Naive B cell (primary cell): ENCODE data around the gene RIMBP2. TPM values are rescaled to one million over a fixed set of nuclear protein-coding genes. Genes with fewer than 3 reads are reported as not detected.

Experiments
- ATAC-seq, 2 donors: fragments of 150-1000 bp; cut with Tn5 transposase; 2 replicates each; pipeline ENCODE4 v1.10.0; 2021; ENCODE audit warnings: low read depth in 2 of 2, mild to moderate bottlenecking in 2 of 2, moderate library complexity in 2 of 2
- DNase-seq: peaks from one replicate; pipeline ENCODE4 v3.0.0; 2022
- H3K27ac Mint-ChIP-seq, 6 donors: one replicate each; pipeline ENCODE4 v1.8.0; 2020 to 2022; ENCODE audit warnings: mild to moderate bottlenecking in 6 of 6, mixed read lengths in 6 of 6, moderate library complexity in 5 of 6, inconsistent platforms in 2 of 6
- H3K27me3 Mint-ChIP-seq, 3 donors: one replicate each; pipeline ENCODE4 v1.8.0; 2021 to 2022; ENCODE audit warnings: mixed read lengths in 3 of 3, mild to moderate bottlenecking in 1 of 3
- H3K36me3 Mint-ChIP-seq, 2 donors: one replicate each; pipeline ENCODE4 v1.8.0; 2020 to 2022; ENCODE audit warnings: mixed read lengths in 2 of 2, inconsistent platforms in 1 of 2, mild to moderate bottlenecking in 1 of 2
- H3K4me1 Mint-ChIP-seq, 3 donors: one replicate each; pipeline ENCODE4 v1.8.0; 2020 to 2022; ENCODE audit warnings: mixed read lengths in 3 of 3, inconsistent platforms in 1 of 3, mild to moderate bottlenecking in 1 of 3, moderate library complexity in 1 of 3
- H3K4me3 Mint-ChIP-seq, 8 donors: one replicate each; pipeline ENCODE4 v1.8.0; 2020 to 2022; ENCODE audit warnings: mild to moderate bottlenecking in 8 of 8, mixed read lengths in 8 of 8, moderate library complexity in 8 of 8, inconsistent platforms in 2 of 8
- H3K9me3 Mint-ChIP-seq, 7 donors: one replicate each; pipeline ENCODE4 v1.8.0; 2020 to 2022; ENCODE audit warnings: mixed read lengths in 7 of 7, mild to moderate bottlenecking in 5 of 7, inconsistent platforms in 2 of 7, moderate library complexity in 1 of 7
- polyA plus RNA-seq, 6 donors: library from polyadenylated mRNA; unstranded; fragments of 300-500 nt; fragmentation: Illumina TruSeq; gene quantifications; one replicate each; pipeline ENCODE4 v1.2.3, GENCODE V29; 2021; ENCODE audit warnings: low read depth in 6 of 6

RIMBP2 gene
- polyA plus RNA-seq, 6 donors from 2014 or later, result 0.04 TPM; not detected in 5

DNA sequence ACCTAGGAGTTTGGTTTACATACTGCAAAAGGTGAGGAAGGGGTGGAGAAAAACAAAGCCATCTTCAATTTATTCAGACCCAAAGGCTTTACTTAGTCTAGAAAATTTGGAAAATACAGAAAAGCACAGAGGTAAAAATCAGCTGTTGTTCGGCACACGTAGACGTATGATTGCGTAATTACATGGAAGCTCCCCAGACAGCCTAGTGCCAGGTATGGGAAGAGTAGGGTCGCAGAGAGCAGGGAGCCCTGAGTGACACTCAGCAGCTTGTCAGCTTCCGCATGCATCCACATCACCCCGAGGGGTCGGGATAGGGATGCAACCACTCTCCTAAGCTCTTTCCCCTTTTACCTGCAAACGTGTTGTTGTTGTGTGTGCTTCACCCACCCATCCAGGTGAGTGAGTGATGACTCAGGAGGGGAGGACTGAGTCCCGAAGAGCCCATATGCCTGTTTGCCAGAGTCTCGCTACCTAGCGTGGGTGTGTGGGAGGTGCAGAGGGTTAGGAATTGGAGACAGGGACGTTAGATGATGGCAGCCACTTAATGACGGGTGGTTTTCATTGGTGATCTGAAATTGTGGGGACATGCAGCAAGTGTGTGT is 358.3 kb downstream of the RIMBP2 start:
- Mint-ChIP-seq H3K27me3 (peaks cover 4 to 18% (median 5%) of the 10 kb centered on the region in 3 donors), H3K4me3 (no peak overlapping the region), H3K4me1 (no peaks in the 10 kb centered on the region), H3K27ac (no peak overlapping the region), H3K9me3 (peaks cover 0 to 2% (median 0%) of the 10 kb centered on the region in 7 donors), H3K36me3 (no peaks in the 10 kb centered on the region)
- no peak for ATAC-seq
- DNase-seq, result no peak

DNA sequence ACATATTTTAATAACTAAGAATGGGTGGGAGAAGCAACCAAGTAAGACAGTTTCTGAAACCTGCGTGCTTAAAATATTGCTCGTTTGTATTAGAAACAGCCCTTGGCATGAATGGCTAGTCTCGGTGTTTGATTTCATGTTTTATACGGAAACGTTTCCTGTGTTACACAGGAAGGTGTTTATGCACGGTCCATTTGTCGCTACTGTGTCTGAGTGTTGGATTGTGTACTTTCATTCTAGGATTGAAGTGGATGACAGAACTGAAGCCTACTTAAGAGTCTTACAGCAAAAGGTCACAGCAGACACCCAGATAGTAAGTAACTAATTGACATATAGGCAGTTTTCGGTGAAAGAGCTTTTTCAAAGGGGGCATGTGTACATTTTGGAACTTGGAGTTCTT is 358.9 kb downstream of the RIMBP2 start:
- no peak overlapping the region for H3K4me3 Mint-ChIP-seq

DNA sequence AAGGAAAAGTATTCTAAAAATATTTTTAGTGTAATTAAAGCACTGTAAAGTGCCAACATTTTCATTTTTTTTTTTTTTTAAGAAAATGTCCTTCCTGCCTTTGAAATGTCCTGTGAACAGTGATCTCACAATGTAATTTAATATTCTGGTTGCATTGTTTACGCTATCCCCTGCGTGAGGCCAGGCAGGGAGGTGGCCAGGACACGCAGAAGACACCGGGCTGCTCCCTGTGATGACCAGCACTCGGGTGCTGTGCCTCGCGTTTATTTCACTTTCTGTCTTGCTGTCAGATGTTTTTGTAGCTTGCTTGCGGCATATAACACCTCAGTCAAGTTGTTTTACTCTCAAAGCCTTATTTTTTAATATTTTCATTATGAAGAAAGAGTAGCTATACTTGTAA is 359.9 kb downstream of the RIMBP2 start:
- Mint-ChIP-seq H3K36me3 (no peaks in the 10 kb centered on the region), H3K4me1 (no peaks in the 10 kb centered on the region), H3K27me3 (peaks cover 15 to 18% (median 16%) of the 10 kb centered on the region in 3 donors), H3K9me3 (peaks cover 0 to 2% (median 0%) of the 10 kb centered on the region in 7 donors), H3K4me3 (no peak overlapping the region), H3K27ac (no peak overlapping the region)
- DNase-seq (no peak), ATAC-seq (no peak)

More for the DNA sequence above, 358.9 kb downstream of the RIMBP2 start:
- no peak overlapping the region for H3K27ac Mint-ChIP-seq
- peaks cover 7 to 18% (median 8%) of the 10 kb centered on the region in 3 donors for H3K27me3 Mint-ChIP-seq
- no peaks in the 10 kb centered on the region for H3K4me1 Mint-ChIP-seq
- H3K9me3 Mint-ChIP-seq, result peaks cover 0 to 2% (median 0%) of the 10 kb centered on the region in 7 donors
- H3K36me3 Mint-ChIP-seq, result no peaks in the 10 kb centered on the region
- no peak for DNase-seq
- ATAC-seq, result no peak

DNA sequence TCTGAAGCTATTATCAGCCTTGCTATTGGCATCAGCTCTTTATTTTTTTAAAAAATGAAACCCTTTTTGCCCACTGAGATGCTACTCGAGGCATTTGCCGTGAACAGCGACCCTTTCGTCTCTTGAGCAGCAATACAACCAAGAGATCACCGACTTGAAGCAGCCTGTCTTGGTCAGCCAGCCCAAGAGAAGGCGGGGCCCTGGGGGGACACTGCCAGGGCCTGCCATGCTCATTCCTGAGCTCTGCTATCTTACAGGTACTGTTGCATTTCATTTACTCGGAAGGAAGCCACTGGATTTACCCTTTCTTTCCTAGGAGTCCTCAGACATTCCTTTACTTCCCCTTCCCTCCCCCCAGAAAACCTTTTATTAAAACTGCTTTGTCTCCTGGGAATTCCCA is 361.7 kb downstream of the RIMBP2 start:
- ATAC-seq (no peak), DNase-seq (no peak)
- Mint-ChIP-seq H3K27me3 (peaks cover 16 to 25% (median 20%) of the 10 kb centered on the region in 3 donors), H3K4me3 (no peak overlapping the region), H3K36me3 (no peaks in the 10 kb centered on the region), H3K4me1 (no peaks in the 10 kb centered on the region), H3K27ac (no peak overlapping the region), H3K9me3 (peaks cover 0 to 2% (median 0%) of the 10 kb centered on the region in 7 donors)

DNA sequence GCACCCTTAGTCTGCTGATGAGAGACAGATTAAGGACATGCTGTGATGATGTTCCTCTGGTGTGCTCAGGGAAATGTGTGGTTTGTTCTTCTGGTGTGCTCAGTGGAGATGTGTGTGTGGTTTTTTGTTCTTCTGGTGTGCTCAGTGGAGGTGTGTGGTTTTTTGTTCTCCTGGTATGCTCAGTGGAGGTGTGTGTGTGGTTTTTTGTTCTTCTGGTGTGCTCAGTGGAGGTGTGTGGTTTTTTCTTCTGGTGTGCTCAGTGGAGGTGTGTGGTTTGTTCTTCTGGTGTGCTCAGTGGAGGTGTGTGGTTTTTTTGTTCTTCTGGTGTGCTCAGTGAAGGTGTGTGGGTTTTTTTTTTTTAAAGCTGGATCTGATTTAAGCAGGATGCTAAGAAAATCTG is 363.0 kb downstream of the RIMBP2 start:
- Mint-ChIP-seq H3K27me3 (peaks cover 11 to 20% (median 15%) of the 10 kb centered on the region in 3 donors), H3K36me3 (no peaks in the 10 kb centered on the region), H3K4me1 (no peaks in the 10 kb centered on the region), H3K4me3 (no peak overlapping the region), H3K27ac (no peak overlapping the region), H3K9me3 (peaks cover 0 to 2% (median 0%) of the 10 kb centered on the region in 7 donors)
- DNase-seq (no peak), ATAC-seq (no peak)

DNA sequence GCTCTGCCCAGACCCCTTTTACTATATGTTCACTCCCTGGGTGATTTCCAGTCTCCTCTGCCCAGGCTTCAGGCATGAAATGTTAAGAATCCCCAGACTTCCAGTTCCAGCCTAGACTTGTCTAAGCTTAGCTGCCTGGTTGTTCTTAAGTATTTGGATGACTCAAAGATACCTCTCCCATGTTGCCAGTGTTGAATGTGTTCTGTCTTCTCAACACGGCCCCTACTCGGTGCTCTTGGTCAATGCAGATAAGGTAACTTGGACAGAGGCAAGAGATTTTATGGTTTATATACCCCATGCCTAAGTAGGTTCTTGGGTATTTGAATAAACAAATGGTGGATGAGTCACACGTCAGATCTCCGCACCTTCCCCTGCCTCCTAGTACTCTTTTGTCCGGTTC is 364.8 kb downstream of the RIMBP2 start:
- DNase-seq (no peak), ATAC-seq (no peak)
- H3K9me3 Mint-ChIP-seq, result no peaks in the 10 kb centered on the region
- no peaks in the 10 kb centered on the region for H3K36me3 Mint-ChIP-seq
- no peak overlapping the region for H3K4me3 Mint-ChIP-seq
- no peaks in the 10 kb centered on the region for H3K4me1 Mint-ChIP-seq
- peaks cover 11 to 20% (median 13%) of the 10 kb centered on the region in 3 donors for H3K27me3 Mint-ChIP-seq
- H3K27ac Mint-ChIP-seq, result no peak overlapping the region

DNA sequence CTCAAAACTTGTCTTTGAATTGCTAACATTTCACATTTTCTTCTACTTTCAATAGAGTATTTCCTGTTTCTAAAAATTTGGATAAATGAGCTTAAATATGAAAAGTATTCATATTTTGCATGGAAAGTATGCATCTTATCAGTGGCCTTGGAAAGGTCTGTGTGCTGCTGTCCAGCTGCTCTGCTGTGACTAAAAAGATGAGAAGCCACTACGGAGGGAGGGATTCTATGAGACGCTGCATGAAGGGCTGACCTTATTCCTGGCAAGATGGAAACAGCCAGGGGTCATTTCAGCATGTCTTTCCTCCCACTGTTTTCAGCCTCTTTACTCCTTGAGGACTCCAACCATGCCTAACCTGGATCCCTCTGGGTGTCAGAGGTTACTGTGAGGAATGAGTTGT is 365.4 kb downstream of the RIMBP2 start:
- Mint-ChIP-seq H3K4me1 (no peaks in the 10 kb centered on the region), H3K4me3 (no peak overlapping the region), H3K27ac (no peak overlapping the region), H3K27me3 (peaks cover 11 to 20% (median 13%) of the 10 kb centered on the region in 3 donors), H3K36me3 (no peaks in the 10 kb centered on the region), H3K9me3 (no peaks in the 10 kb centered on the region)
- DNase-seq (no peak), ATAC-seq (no peak)

DNA sequence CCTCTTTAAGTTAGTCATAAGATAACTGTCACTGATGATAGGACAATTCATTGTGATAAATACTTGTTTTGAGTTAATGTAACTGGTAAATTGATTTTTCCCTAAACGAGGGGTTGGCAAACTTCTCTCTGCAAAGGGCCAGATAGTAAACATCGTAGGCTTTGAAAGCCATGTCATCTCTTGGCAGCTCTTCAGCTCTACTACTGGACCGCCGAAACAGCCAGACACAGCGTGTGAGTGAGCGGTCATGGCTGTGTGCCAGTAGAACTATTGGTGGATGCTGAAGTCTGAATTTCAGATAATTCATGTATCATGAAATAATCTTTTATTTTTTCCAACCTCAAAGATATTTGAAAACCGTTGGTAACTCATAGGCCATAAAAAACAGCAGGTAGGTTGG is 368.5 kb downstream of the RIMBP2 start:
- Mint-ChIP-seq H3K27me3 (peaks cover 7 to 14% (median 11%) of the 10 kb centered on the region in 3 donors), H3K36me3 (no peaks in the 10 kb centered on the region), H3K9me3 (no peaks in the 10 kb centered on the region), H3K4me1 (no peaks in the 10 kb centered on the region), H3K27ac (no peak overlapping the region), H3K4me3 (no peak overlapping the region)
- DNase-seq, result no peak
- no peak for ATAC-seq

Other genes starting within 250 kb of the RIMBP2 start
- gene STX2, start 123.0 kb upstream of the RIMBP2 start, polyA plus RNA-seq, result 1 to 10 TPM in 5 of 6 donors, under 1 TPM in 1; 0.26 to 5.8 (median 5.4) TPM
- 100 to 1,000 TPM; 454 to 580 (median 539) TPM for gene RAN, start 155.8 kb upstream of the RIMBP2 start, polyA plus RNA-seq
- 1 to 10 TPM in 5 of 6 donors, under 1 TPM in 1; 0.26 to 6.6 (median 1.9) TPM for gene ADGRD1, start 237.6 kb upstream of the RIMBP2 start, polyA plus RNA-seq